Measurements from ENCODE around the gene SMIM35. TPM values are rescaled to one million over a fixed set of nuclear protein-coding genes. Genes with fewer than 3 reads are reported as not detected.

Gene SMIM35
- total and polyA plus RNA-seq, 2 of the 13 experiments (the other 11 are each of a cell fraction or from before 2014, with no cell fraction given): not detected

DNA sequence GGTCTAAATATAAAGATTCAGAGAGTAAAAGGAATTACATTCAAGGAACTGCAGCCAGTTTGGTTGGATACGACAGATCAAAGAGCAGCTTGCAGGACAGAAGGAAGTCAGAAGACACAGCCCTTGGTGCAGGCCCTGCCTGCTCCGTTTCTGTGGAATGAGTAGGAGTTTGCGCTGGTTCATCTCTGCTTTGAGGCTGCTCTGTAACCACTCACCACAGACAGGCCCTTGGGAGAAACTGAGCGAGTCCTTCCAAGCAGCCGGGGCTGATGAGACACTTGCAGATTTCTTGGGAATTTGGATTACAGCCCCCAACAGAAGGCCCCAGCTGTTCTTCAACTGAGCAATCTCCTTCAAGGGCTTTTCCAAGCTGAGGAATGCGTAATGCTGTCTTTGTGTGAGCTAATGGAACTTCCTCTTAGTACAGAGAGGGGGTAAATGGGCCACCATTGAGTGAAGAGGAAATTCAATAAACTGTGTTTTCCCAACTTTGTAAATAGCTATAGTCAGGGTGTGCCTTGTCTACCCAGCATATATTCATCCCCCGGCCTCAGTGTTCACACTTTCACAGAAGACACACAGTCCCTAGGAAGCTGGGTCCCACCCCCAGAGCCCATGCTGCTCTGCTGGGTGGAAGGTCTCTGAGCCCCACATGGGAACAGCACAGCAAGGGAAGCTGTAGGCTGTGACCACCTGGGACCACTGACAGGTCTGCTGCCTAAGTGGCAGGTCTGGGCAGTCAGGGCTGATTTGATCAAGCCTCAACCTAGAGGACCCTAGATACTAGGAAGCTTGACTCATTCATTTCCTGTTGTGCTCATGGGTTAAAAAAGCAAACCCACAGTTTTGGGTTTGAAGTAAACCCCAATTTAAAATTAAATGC lies 84.0 kb downstream of the SMIM35 start (continued):
- TF ChIP-seq E2F5 (CRISPR knock-in tag; conservative IDR thresholded peaks at IDR 0.05) (no peak), TFDP2 (CRISPR knock-in tag; IDR thresholded peaks at IDR 0.05) (no peak), HMGXB3 (CRISPR knock-in tag; IDR thresholded peaks at IDR 0.05; ENCODE audit: borderline replicate concordance) (no peak), IKZF5 (CRISPR knock-in tag; IDR thresholded peaks at IDR 0.05) (no peak), ZNF225 (CRISPR knock-in tag; IDR thresholded peaks at IDR 0.05) (no peak)
